ENCODE measurements around the gene KRTAP12-2. TPM values are rescaled to one million over a fixed set of nuclear protein-coding genes. Genes with fewer than 3 reads are reported as not detected.

The KRTAP12-2 gene
- total RNA-seq, 2 donors from 2014 or later = not detected

GRCh38 chr21:44712203-44713028, 45.7 kb upstream of the KRTAP12-2 start:
- ATAC-seq (no peak), DNase-seq (no peak)
- Histone ChIP-seq H3K36me3 (replicated peaks in 1 of 2; ENCODE audit: insufficient read depth in 1 of 2, low read depth in 2 of 2) (no peaks in the 10 kb centered on the region), H3K9me3 (no peaks in the 10 kb centered on the region), H3K27ac (no peak overlapping the region), H3K27me3 (peaks cover 0 to 22% of the 10 kb centered on the region in 2 donors), H3K4me3 (no peak overlapping the region), H3K4me1 (peaks cover 13% of the 10 kb centered on the region)
- WGBS, 2 donors = 23 to 44% methylated on average over 14 of the region's 22 CpGs
- TF ChIP-seq POLR2A (IDR thresholded peaks at IDR 0.05) = no peak
- TF ChIP-seq, protein P1, sequence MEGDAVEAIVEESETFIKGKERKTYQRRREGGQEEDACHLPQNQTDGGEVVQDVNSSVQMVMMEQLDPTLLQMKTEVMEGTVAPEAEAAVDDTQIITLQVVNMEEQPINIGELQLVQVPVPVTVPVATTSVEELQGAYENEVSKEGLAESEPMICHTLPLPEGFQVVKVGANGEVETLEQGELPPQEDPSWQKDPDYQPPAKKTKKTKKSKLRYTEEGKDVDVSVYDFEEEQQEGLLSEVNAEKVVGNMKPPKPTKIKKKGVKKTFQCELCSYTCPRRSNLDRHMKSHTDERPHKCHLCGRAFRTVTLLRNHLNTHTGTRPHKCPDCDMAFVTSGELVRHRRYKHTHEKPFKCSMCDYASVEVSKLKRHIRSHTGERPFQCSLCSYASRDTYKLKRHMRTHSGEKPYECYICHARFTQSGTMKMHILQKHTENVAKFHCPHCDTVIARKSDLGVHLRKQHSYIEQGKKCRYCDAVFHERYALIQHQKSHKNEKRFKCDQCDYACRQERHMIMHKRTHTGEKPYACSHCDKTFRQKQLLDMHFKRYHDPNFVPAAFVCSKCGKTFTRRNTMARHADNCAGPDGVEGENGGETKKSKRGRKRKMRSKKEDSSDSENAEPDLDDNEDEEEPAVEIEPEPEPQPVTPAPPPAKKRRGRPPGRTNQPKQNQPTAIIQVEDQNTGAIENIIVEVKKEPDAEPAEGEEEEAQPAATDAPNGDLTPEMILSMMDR (IDR thresholded peaks at IDR 0.05) = no peak
- intact Hi-C loops (cut with DNase I) = no loop called here

DNA sequence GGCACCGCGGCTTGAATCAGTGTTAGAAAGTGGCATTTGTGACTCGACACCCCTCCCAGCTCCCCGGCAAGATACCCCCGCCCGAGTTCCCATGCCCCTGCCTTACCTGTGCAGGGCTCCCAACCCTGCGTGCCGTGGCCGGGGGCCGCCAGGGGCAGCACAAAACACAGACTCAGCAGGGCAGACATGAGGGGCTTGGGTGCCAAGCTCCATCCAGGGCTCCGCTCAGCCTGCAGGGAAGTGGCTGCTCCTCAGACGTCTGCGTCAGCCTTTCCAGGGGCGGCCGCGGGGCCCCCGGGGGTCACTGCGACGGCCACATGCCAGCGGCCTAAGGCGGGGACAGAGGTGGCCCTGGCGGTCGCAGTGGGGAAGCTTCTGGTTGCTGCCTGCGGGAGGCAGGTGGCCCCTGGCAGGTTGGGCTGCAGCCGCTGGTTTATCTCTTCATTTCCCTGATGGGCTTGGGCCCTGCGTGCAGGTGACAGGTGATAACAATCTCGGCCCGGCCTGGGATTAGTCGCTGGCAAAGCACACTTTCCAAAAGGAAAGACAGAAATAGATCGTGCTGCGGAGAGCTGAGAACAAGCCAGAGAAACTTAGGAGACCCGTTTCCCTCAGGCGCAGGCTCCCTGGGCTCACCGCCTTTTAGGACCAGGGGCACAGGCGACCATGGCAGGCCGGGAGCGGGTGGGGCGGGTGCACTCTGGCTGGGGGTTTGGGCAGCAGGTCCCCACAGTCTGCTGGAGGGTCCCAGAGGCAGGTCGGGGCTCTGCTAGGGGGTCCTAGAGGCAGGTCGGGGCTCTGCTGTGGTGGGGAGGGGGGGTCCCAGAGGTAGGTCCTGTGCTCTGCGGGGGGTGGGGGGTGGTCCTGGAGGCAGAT, 44.8 kb upstream of the KRTAP12-2 start, which contains the start of gene TSPEAR:
Gene TSPEAR, minus strand, starts transcription at position 246 of the 876 bp plus-strand sequence. Its CDS starts 58 bp downstream, at position 188.
- Histone ChIP-seq H3K27ac (no peak within 1 kb of the TSS), H3K4me3 (no peak within 1 kb of the TSS), H3K9me3 (no peaks in the 10 kb centered on the region), H3K36me3 (replicated peaks in 1 of 2; ENCODE audit: insufficient read depth in 1 of 2, low read depth in 2 of 2) (no peaks in the 10 kb centered on the region), H3K27me3 (peaks cover 0 to 22% of the 10 kb centered on the region in 2 donors), H3K4me1 (peaks cover 13% of the 10 kb centered on the region)
- intact Hi-C loops (cut with DNase I) = no loop called here
- no peak for ATAC-seq
- TF ChIP-seq, protein P1 (IDR thresholded peaks at IDR 0.05) = no peak
- TF ChIP-seq POLR2A (IDR thresholded peaks at IDR 0.05) = no peak
- DNase-seq = peak in 1 of 4 donors; percentile 12
- 0 to 3% methylated on average over 9 to 41 of the region's 41 CpGs for WGBS, 2 donors

DNA sequence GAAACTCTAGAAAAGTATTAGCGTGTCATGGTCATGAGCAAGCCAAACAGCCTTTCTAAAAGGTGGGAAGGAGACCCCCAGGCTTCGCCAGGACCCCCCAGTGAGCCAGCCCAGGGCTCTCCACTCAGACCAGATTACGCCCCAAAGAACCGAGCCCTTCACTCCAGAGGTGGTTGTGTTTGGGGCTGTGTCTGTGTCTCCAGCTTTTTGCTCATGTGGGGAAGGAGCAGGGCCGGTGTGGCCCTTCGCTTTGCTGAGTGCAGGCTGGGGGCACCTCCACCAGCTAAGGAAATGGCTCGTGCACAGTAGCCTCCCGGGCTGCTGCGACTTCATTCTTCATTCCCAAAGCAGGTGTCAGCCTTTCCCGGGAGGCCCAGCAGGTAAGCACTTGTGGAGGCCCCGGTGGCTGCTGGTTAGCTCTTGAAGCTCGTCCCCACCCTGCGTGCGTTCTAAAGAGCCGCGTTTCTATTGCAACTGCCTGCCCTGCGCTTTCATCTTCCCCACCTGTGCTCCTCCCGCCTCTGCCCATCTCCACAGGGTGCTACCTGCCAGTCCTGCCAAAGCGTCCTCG, 44.1 kb upstream of the KRTAP12-2 start:
- DNase-seq (no peak), ATAC-seq (no peak)
- no peaks in the 10 kb centered on the region for H3K9me3 ChIP-seq
- H3K27me3 ChIP-seq = peaks cover 0 to 22% of the 10 kb centered on the region in 2 donors
- H3K27ac ChIP-seq = no peak overlapping the region
- H3K4me3 ChIP-seq = no peak overlapping the region
- WGBS, 2 donors = 8 to 40% methylated on average over 1 to 20 of the region's 20 CpGs
- no peak for TF ChIP-seq POLR2A (IDR thresholded peaks at IDR 0.05)
- TF ChIP-seq, protein P1 (IDR thresholded peaks at IDR 0.05) = no peak
- intact Hi-C loops (cut with DNase I) = no loop called here
- peaks cover 13% of the 10 kb centered on the region for H3K4me1 ChIP-seq
- no peaks in the 10 kb centered on the region for H3K36me3 ChIP-seq (replicated peaks in 1 of 2; ENCODE audit: insufficient read depth in 1 of 2, low read depth in 2 of 2)

DNA sequence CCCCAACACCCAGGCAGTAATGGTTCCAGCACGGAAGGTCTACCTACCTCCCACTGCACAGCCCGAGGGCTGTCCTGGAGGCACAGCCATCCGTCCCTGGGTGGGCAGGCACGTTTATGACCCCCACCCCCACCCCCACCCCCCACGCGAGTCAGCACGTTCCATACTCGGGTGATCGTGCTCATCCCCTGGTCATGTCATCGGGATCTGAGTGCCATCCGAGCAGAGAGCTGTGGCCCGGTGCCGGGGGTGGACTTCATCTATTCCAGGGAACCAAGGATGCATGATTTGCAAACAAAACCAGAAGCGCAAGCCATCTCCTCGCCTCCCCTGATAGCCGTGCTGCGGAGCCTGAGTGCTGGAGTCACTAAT, 43.6 kb upstream of the KRTAP12-2 start:
- intact Hi-C loops (cut with DNase I) = no loop called here
- no peak for ATAC-seq
- H3K27me3 ChIP-seq = peaks cover 0 to 22% of the 10 kb centered on the region in 2 donors

More for the DNA sequence above, 43.6 kb upstream of the KRTAP12-2 start:
- TF ChIP-seq, protein P1 (IDR thresholded peaks at IDR 0.05) = no peak
- TF ChIP-seq POLR2A (IDR thresholded peaks at IDR 0.05) = no peak
- peaks cover 13% of the 10 kb centered on the region for H3K4me1 ChIP-seq
- no peaks in the 10 kb centered on the region for H3K9me3 ChIP-seq
- no peaks in the 10 kb centered on the region for H3K36me3 ChIP-seq (replicated peaks in 1 of 2; ENCODE audit: insufficient read depth in 1 of 2, low read depth in 2 of 2)
- no peak for DNase-seq
- H3K4me3 ChIP-seq = no peak overlapping the region
- no peak overlapping the region for H3K27ac ChIP-seq
- 6 to 27% methylated on average over 2 to 17 of the region's 17 CpGs for WGBS, 2 donors
